Hair follicle dermal papilla cell (primary cell): ENCODE measurements around the gene TSSK6. TPM values are rescaled to one million over a fixed set of nuclear protein-coding genes. Genes with fewer than 3 reads are reported as not detected.

Source experiments
- total RNA-seq: library from RNA; depleted of rRNA; stranded (reverse); fragments of >200 nt; gene quantifications from 2 replicates; pipeline ENCODE4 v1.2.3, GENCODE V29; 2012

Gene TSSK6
- total RNA-seq: 1.3 and 2.2 TPM in 2 replicates

GRCh38 chr19:19514881-19515641, at the start of gene TSSK6:
Gene TSSK6, minus strand, starts transcription at chr19:19515548. Its CDS starts 121 bp downstream, at chr19:19515427.

GRCh38 chr19:19538061-19538784, 22.9 kb upstream of the TSSK6 start, which contains the start of gene CILP2:
Gene CILP2, plus strand, starts transcription at chr19:19538265. Its CDS starts 85 bp downstream, at chr19:19538350.

GRCh38 chr19:19528721-19529490, 13.6 kb upstream of the TSSK6 start, which contains the start of gene YJEFN3:
Gene YJEFN3, plus strand, starts transcription at chr19:19528911. Its CDS starts 22 bp downstream, at chr19:19528933.

GRCh38 chr19:19515642-19516519, 533 bp upstream of the TSSK6 start, which contains the start of gene NDUFA13:
Gene NDUFA13, plus strand, starts transcription at chr19:19516225. Its CDS starts 14 bp downstream, at chr19:19516239.

Other genes with a start within 250 kb of the TSSK6 start
- 0.32 and 0.36 TPM in 2 replicates for gene TM6SF2, start 242.2 kb downstream of the TSSK6 start, total RNA-seq
- gene SUGP1, start 195.0 kb downstream of the TSSK6 start, total RNA-seq: 32.0 and 34.6 TPM in 2 replicates
- 56.7 and 65.2 TPM in 2 replicates for gene MAU2, start 194.7 kb downstream of the TSSK6 start, total RNA-seq
- 48.4 and 51.9 TPM in 2 replicates for gene GATAD2A, start 109.9 kb downstream of the TSSK6 start, total RNA-seq
- 32.7 and 107 TPM in 2 replicates for gene NDUFA13, start 677 bp upstream of the TSSK6 start, total RNA-seq
- gene YJEFN3, start 13.4 kb upstream of the TSSK6 start, total RNA-seq: 0.24 and 0.49 TPM in 2 replicates
- 0.32 and 0.36 TPM in 2 replicates for gene CILP2, start 22.7 kb upstream of the TSSK6 start, total RNA-seq
- 3.4 and 4.4 TPM in 2 replicates for gene PBX4, start 103.1 kb upstream of the TSSK6 start, total RNA-seq
- gene LPAR2, start 112.7 kb upstream of the TSSK6 start, total RNA-seq: 3.5 and 3.7 TPM in 2 replicates
- gene GMIP, start 128.1 kb upstream of the TSSK6 start, total RNA-seq: 11.4 and 11.5 TPM in 2 replicates
- gene ATP13A1, start 148.1 kb upstream of the TSSK6 start, total RNA-seq: 69.1 and 72.5 TPM in 2 replicates
- gene ZNF101, start 153.3 kb upstream of the TSSK6 start, total RNA-seq: 4.9 and 5.5 TPM in 2 replicates
- 5.5 and 6.0 TPM in 2 replicates for gene ZNF14, start 217.6 kb upstream of the TSSK6 start, total RNA-seq